K562 (cell line): ENCODE results near the gene SETD3. TPM values are rescaled to one million over a fixed set of nuclear protein-coding genes. Genes with fewer than 3 reads are reported as not detected.

Experiments
- ATAC-seq: fragments of 200-7000 bp; cut with Tn5 transposase; 3 replicates; pipeline ENCODE4 v1.9.1; 2020; ENCODE audit warnings: moderate library complexity
- BruUV-seq: library from RNA; stranded (reverse); fragments of 400-500 nt; replicated peaks from 2 replicates; lab custom pipeline; 2021; lab: Mats Ljungman, UMichigan
- CTCF ChIA-PET: fragments of 300-600 bp; formaldehyde crosslinking; extraction: SDS; loops from one replicate; lab custom pipeline; 2021; ENCODE audit warnings: low intra/inter-chr PET ratio; lab: Yijun Ruan, JAX
- POLR2A ChIA-PET: fragments of 300-600, 350-650 bp; sonication (Branson Sonifier 250); formaldehyde crosslinking; extraction: SDS; loops from one replicate; lab custom pipeline; 2021; ENCODE audit warnings: antibody characterized with exemption, inconsistent platforms; lab: Yijun Ruan, JAX
- DNase-seq, 4 experiments: peaks; one replicate each; pipeline versions ENCODE4 v3.0.0 to v3.0.0-alpha.2; 2011 to 2018; ENCODE audit warnings: low spot score in 3 of 4, mixed read lengths in 3 of 4; ENCODE audit errors: extremely low read depth in 1 of 4
- FAIRE-seq: peaks from 2 replicates; lab custom pipeline; 2011; peaks lifted over from hg19 to GRCh38; lab: Jason Lieb, UNC
- H2AFZ ChIP-seq: 2 replicates; pipeline ENCODE4 v1.6.0; 2011; ENCODE audit warnings: low read depth, low read length, control low read depth, inconsistent platforms
- H3K27ac ChIP-seq: fragments of 200-600 bp; 3 replicates; pipeline ENCODE4 v1.8.0; 2011; ENCODE audit warnings: low read depth, mild to moderate bottlenecking, control low read depth, inconsistent platforms, low read length, moderate library complexity, mixed read lengths; ENCODE audit errors: extremely low read depth
- H3K27me3 ChIP-seq, 2 experiments: fragments of 300-600 bp in 1 of 2; 2 replicates in 1 of 2; 3 replicates in 1 of 2; pipeline versions ENCODE4 v1.6.0 to v1.8.0; 2011; ENCODE audit warnings: inconsistent platforms in 2 of 2, low read length in 2 of 2, mild to moderate bottlenecking in 1 of 2, mixed read lengths in 1 of 2, moderate library complexity in 1 of 2; ENCODE audit not compliant: control insufficient read depth in 2 of 2, insufficient read depth in 2 of 2
- H3K36me3 ChIP-seq: fragments of 300-600 bp; 3 replicates; pipeline ENCODE4 v1.8.0; 2011; ENCODE audit warnings: mild to moderate bottlenecking, low read length, inconsistent platforms; ENCODE audit not compliant: control insufficient read depth, insufficient read depth
- H3K4me1 ChIP-seq, 2 experiments: fragments of 200-600 bp in 1 of 2; replicated peaks in 1 of 2; 2 replicates in 1 of 2; 3 replicates in 1 of 2; pipeline versions ENCODE4 v1.5.1 to v1.8.0; 2011; ENCODE audit warnings: inconsistent platforms in 2 of 2, low read length in 2 of 2, mild to moderate bottlenecking in 1 of 2, mixed read lengths in 1 of 2, moderate library complexity in 1 of 2; ENCODE audit not compliant: control insufficient read depth in 2 of 2, insufficient read depth in 2 of 2
- H3K4me2 ChIP-seq: 2 replicates; pipeline ENCODE4 v1.6.1; 2011; ENCODE audit warnings: low read length, control low read depth, inconsistent platforms, mixed read lengths; ENCODE audit not compliant: insufficient read depth
- H3K4me3 ChIP-seq: fragments of 200-600 bp; sonication (generic), shearing (Covaris generic); 2 replicates; pipeline ENCODE4 v1.5.1; 2016; ENCODE audit warnings: control low read depth, inconsistent platforms
- H3K79me2 ChIP-seq: fragments of 200-600 bp; 3 replicates; pipeline ENCODE4 v1.8.0; 2011; ENCODE audit warnings: low read length, inconsistent platforms; ENCODE audit not compliant: control insufficient read depth, insufficient read depth
- H3K9ac ChIP-seq, 2 experiments: 2 replicates each; pipeline versions ENCODE4 v1.6.0 to v1.6.1; 2011; ENCODE audit warnings: low read depth in 2 of 2, low read length in 2 of 2, control low read depth in 1 of 2, inconsistent platforms in 1 of 2, mild to moderate bottlenecking in 1 of 2, mixed read lengths in 1 of 2; ENCODE audit not compliant: insufficient read depth in 1 of 2
- H3K9me1 ChIP-seq: one replicate; pipeline ENCODE4 v1.6.0; 2011; ENCODE audit warnings: inconsistent platforms, mild to moderate bottlenecking, low read length, moderate library complexity; ENCODE audit not compliant: control insufficient read depth, insufficient read depth
- H3K9me3 ChIP-seq: replicated peaks from 2 replicates; pipeline ENCODE4 v1.5.1; 2011; ENCODE audit warnings: low read depth, low read length, inconsistent platforms; ENCODE audit not compliant: control insufficient read depth, insufficient read depth
- H4K20me1 ChIP-seq: replicated peaks from 2 replicates; pipeline ENCODE4 v1.6.1; 2011; ENCODE audit warnings: low read length, inconsistent platforms, mixed read lengths; ENCODE audit not compliant: control insufficient read depth, insufficient read depth
- ASH1L ChIP-seq: fragments of 450-650 bp; IDR thresholded peaks from 2 replicates; pipeline ENCODE4 v1.6.1; 2018; ENCODE audit warnings: borderline replicate concordance, mild to moderate bottlenecking, low read depth; ENCODE audit not compliant: partially characterized antibody
- CBX5 ChIP-seq: IDR thresholded peaks from 2 replicates; pipeline ENCODE4 v1.6.1; 2014; ENCODE audit warnings: low read depth, borderline replicate concordance
- EP300 ChIP-seq: IDR thresholded peaks from 2 replicates; pipeline ENCODE4 v1.6.1; 2012; ENCODE audit warnings: low read length, improper control_type of control experiment
- RBM17 ChIP-seq: fragments of 200-400 bp; formaldehyde crosslinking; IDR thresholded peaks from 2 replicates; pipeline ENCODE4 v1.6.1; 2017; ENCODE audit warnings: low read depth, mild to moderate bottlenecking, low read length, borderline replicate concordance
- SMARCE1 ChIP-seq: fragments of 450-650 bp; IDR thresholded peaks from 2 replicates; pipeline ENCODE4 v1.7.1; 2016; ENCODE audit warnings: mild to moderate bottlenecking
- SP1 ChIP-seq: sonication (generic); formaldehyde crosslinking; IDR thresholded peaks from 2 replicates; pipeline ENCODE4 v1.8.1; 2022; ENCODE audit warnings: mild to moderate bottlenecking, missing genetic modification reagents
- ZMIZ1 ChIP-seq, 2 experiments: fragments of 150-350 bp in 1 of 2; IDR thresholded peaks; 2 replicates each; pipeline ENCODE4 v1.6.1; 2012 to 2016; ENCODE audit warnings: low read depth in 2 of 2, low read length in 2 of 2, mild to moderate bottlenecking in 1 of 2, moderate library complexity in 1 of 2
- ZNF174 ChIP-seq: fragments of 250-450 bp; sonication (Bioruptor Pico); IDR thresholded peaks from 2 replicates; pipeline ENCODE4 v1.4.0; 2020; ENCODE audit warnings: mild to moderate bottlenecking
- ZNF24 ChIP-seq: fragments of 450-650 bp; IDR thresholded peaks from 2 replicates; pipeline ENCODE4 v1.6.1; 2016
- ZNF561 ChIP-seq: fragments of 450-650 bp; formaldehyde crosslinking; conservative IDR thresholded peaks from 2 replicates; pipeline ENCODE4 v1.4.0; 2020; ENCODE audit warnings: mild to moderate bottlenecking, moderate library complexity
- WGBS: fragments of 100-300 bp; shearing (Covaris generic); methylation state at CpG from one replicate; pipeline ENCODE4 v1.1.6; 2016; ENCODE audit warnings: low coverage, mixed read lengths; ENCODE audit not compliant: insufficient coverage; ENCODE audit errors: missing lambda C conversion rate; 5-methylcytosine and 5-hydroxymethylcytosine counted together
- in situ Hi-C: fragments of 300-500 bp; cut with MboI; formaldehyde crosslinking; loops from 4 replicates; pipeline ENCODE4 v1.15.0; 2018; ENCODE audit warnings: inconsistent platforms, mixed read lengths
- intact Hi-C: fragments of 100-400 bp; cut with micrococcal nuclease; formaldehyde crosslinking; loops from 2 replicates; pipeline ENCODE4 v1.14.2; 2022
- polyA plus RNA-seq, 8 experiments: library from polyadenylated mRNA; depleted of rRNA in 4 of 8; stranded (reverse) in 5 of 8; unstranded in 3 of 8; fragments of >200 nt; fragmentation: Nextera tagmentation in 2 of 8; fragmentation: Illumina TruSeq in 1 of 8; extraction: Ambion mirVana in 2 of 8; extraction: Trizol in 1 of 8; gene quantifications; 2 replicates each; pipeline versions ENCODE4 v1.2.1 to v1.2.3, GENCODE V29; 2011 to 2014; ENCODE audit warnings: inconsistent platforms in 1 of 8, missing spikeins in 1 of 8
- total RNA-seq, 7 experiments: library from RNA; depleted of rRNA in 6 of 7; stranded (reverse); fragments of >200 nt in 6 of 7; fragmentation: Illumina TruSeq in 2 of 7; extraction: Trizol in 2 of 7; gene quantifications; 2 replicates each; pipeline versions ENCODE4 v1.2.1 to v1.2.3, GENCODE V29; 2011 to 2021; ENCODE audit warnings: low replicate concordance in 1 of 7
- TF ChIP-seq, protein P1 (sequence below): sonication (generic); formaldehyde crosslinking; IDR thresholded peaks from 2 replicates; pipeline ENCODE4 v1.8.1; 2023; ENCODE audit warnings: mild to moderate bottlenecking, missing genetic modification reagents

SETD3 gene
- total and polyA plus RNA-seq, 9 of the 15 experiments (the other 6 are each of a cell fraction or from before 2014, with no cell fraction given) = 8.5 to 35.9 (median 26.5) TPM

DNA sequence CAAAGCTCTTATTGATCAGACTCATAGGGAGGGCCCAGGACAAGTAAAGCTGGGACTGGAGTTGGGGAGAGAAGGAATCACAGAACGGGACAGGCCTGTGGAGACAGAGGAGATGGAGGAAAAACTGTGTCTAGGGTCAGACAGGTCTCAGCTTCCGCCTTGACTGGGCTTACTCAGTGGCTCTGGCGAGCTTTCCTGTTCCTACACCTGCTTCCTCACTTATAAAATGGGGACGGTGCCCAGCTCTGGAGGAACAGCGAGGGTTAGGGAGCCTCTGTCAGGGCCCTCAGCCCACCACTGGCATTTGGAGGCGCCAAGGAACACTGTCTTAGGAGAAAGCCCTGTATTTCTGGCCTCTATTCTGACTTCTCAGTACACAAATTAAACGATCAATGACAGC, 34.7 kb downstream of the SETD3 start (continued):
- no peak for TF ChIP-seq ASH1L
- no peak for TF ChIP-seq CBX5
- no peak for TF ChIP-seq ZNF561 (CRISPR knock-in tag)
- no peak for TF ChIP-seq ZMIZ1 (IDR thresholded peaks at IDR 0.05; ENCODE audit: low read depth in 2 of 2, low read length in 2 of 2)
- TF ChIP-seq SP1 (CRISPR knock-in tag) = no peak

DNA sequence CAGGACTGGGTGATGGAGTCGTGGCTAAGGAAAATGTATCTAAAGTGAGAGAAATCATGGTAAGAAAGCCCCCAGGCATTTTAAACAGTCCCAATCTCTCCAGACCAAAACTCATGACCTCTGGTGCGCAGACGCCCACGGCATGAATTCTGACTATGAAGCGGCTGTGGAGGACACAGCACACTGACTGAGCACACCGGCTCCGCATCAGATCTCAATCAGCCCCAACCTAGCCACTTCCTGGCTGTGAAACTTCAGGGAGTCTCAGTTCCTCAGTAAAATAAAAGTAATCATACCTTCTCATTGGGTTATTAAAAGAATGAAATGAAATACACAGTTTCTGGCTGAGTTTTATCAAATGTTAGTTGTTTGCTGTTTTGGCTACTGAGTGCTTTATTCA, 38.7 kb downstream of the SETD3 start:
- FAIRE-seq = no peak
- no peak overlapping the region for H3K4me2 ChIP-seq
- no peaks in the 10 kb centered on the region for H3K4me1 ChIP-seq
- no peaks in the 10 kb centered on the region for H3K27me3 ChIP-seq
- BruUV-seq = no TSS peak
- POLR2A ChIA-PET = no interaction called here
- H3K9me1 ChIP-seq = no peaks in the 10 kb centered on the region
- H3K9me3 ChIP-seq = no peaks in the 10 kb centered on the region
- in situ Hi-C loops = no loop called here
- H2AFZ ChIP-seq = no peak overlapping the region
- H3K27ac ChIP-seq = no peak overlapping the region
- DNase-seq = no peak
- TF ChIP-seq EP300 (no peak), ZNF24 (no peak), SMARCE1 (no peak), RBM17 (no peak), ZNF174 (CRISPR knock-in tag) (no peak)
- TF ChIP-seq, protein P1, sequence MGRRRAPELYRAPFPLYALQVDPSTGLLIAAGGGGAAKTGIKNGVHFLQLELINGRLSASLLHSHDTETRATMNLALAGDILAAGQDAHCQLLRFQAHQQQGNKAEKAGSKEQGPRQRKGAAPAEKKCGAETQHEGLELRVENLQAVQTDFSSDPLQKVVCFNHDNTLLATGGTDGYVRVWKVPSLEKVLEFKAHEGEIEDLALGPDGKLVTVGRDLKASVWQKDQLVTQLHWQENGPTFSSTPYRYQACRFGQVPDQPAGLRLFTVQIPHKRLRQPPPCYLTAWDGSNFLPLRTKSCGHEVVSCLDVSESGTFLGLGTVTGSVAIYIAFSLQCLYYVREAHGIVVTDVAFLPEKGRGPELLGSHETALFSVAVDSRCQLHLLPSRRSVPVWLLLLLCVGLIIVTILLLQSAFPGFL (CRISPR knock-in tag) = no peak
- TF ChIP-seq, all 486 proteins: peak for 0
- Histone ChIP-seq H3K4me3 (no peak overlapping the region), H3K36me3 (peaks cover 34% of the 10 kb centered on the region; the same call in 2 of the 3 replicates), H3K9ac (no peak overlapping the region), H4K20me1 (no peaks in the 10 kb centered on the region), H3K79me2 (no peaks in the 10 kb centered on the region)
- intact Hi-C loops = no loop called here
- CTCF ChIA-PET = no interaction called here
- 92% methylated on average over 6 of the region's 7 CpGs for WGBS
- no peak for ATAC-seq
